ENCODE results near the gene BRIP1. TPM values are rescaled to one million over a fixed set of nuclear protein-coding genes. Genes with fewer than 3 reads are reported as not detected.
A peak's percentile ranks its signal among the peaks of the same experiment; 100 is the strongest.

BRIP1 gene
- total and polyA plus RNA-seq, 10 of the 15 experiments (the other 5 are each of a cell fraction or from before 2014, with no cell fraction given): 4.0 to 24.2 (median 12.8) TPM

DNA sequence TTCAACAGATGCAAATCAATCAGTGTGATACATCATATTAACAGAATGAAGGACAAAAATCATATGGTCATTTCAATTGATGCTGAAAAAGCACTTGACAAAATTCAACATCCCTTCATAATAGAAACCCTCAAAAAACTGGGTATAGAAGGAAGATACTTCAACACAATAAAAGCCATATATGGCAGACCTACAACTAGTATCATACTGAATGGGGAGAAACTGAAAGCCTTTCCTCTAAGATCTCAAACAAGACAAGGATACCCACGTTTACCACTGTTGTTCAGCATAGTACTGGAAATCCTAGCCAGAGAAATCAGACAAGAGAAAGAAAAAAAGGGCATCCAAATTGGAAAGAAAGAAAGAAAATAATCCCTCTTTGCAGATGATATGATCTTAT lies 225.2 kb downstream of the BRIP1 start:
- Histone ChIP-seq H3K4me2 (ENCODE audit: control insufficient read depth, insufficient read depth) (no peak overlapping the region), H3K79me2 (ENCODE audit: control insufficient read depth, insufficient read depth, low read length) (no peaks in the 10 kb centered on the region), H3K9me3 (replicated peaks; ENCODE audit: control insufficient read depth, insufficient read depth, low read length) (no peaks in the 10 kb centered on the region), H4K20me1 (ENCODE audit: control insufficient read depth, insufficient read depth) (no peaks in the 10 kb centered on the region), H3K9ac (ENCODE audit: control insufficient read depth, insufficient read depth, low read length) (no peak overlapping the region), H3K27ac (ENCODE audit: control insufficient read depth, insufficient read depth) (no peak overlapping the region), H3K27me3 (replicated peaks in 1 of 2; ENCODE audit: control insufficient read depth in 2 of 2, insufficient read depth in 2 of 2, low read length in 1 of 2) (no peaks in the 10 kb centered on the region; a peak in 1 of 4 replicates), H2AFZ (ENCODE audit: control insufficient read depth, low read depth, low read length) (no peak overlapping the region), H3K36me3 (ENCODE audit: control insufficient read depth in 2 of 2, insufficient read depth in 2 of 2, low read length in 1 of 2) (no peaks in the 10 kb centered on the region), H3K4me3 (no peak overlapping the region), H3K4me1 (ENCODE audit: control insufficient read depth, insufficient read depth, low read length) (no peaks in the 10 kb centered on the region)
- ChIA-PET SMC1A (ENCODE audit: uncharacterized antibody, unreplicated experiment) (interaction anchor here (0.6 to 5.6 kb wide), 6 partner anchors 11 to 455 kb away, joined by 3 to 80 read pairs (median 3); no protein-coding TSS in a partner anchor), POLR2A (interaction anchor here (0.6 kb wide), 2 partner anchors 191 to 813 kb away, joined by 4 read pairs; no protein-coding TSS in a partner anchor), RAD21 (ENCODE audit: unreplicated experiment) (interaction anchor here (1.4 to 4.8 kb wide), 3 partner anchors 196 to 472 kb away, joined by 4 to 45 read pairs (median 4); no protein-coding TSS in a partner anchor), CTCF (interaction anchor here (1.3 to 6.0 kb wide), 3 partner anchors 198 to 472 kb away, joined by 4 to 83 read pairs (median 45); no protein-coding TSS in a partner anchor)
- no TSS peak for BruUV-seq (replicated peaks)
- intact Hi-C loops (cut with micrococcal nuclease; ENCODE audit: unreplicated experiment) (no loop called here), in situ Hi-C loops (cut with MboI) (loop anchor here (5.0 kb wide), 1 partner anchor 199 kb away; no protein-coding TSS in a partner anchor)
- TF ChIP-seq, protein P1, sequence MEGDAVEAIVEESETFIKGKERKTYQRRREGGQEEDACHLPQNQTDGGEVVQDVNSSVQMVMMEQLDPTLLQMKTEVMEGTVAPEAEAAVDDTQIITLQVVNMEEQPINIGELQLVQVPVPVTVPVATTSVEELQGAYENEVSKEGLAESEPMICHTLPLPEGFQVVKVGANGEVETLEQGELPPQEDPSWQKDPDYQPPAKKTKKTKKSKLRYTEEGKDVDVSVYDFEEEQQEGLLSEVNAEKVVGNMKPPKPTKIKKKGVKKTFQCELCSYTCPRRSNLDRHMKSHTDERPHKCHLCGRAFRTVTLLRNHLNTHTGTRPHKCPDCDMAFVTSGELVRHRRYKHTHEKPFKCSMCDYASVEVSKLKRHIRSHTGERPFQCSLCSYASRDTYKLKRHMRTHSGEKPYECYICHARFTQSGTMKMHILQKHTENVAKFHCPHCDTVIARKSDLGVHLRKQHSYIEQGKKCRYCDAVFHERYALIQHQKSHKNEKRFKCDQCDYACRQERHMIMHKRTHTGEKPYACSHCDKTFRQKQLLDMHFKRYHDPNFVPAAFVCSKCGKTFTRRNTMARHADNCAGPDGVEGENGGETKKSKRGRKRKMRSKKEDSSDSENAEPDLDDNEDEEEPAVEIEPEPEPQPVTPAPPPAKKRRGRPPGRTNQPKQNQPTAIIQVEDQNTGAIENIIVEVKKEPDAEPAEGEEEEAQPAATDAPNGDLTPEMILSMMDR (IDR thresholded peaks at IDR 0.05 in 2 of 3, conservative IDR thresholded peaks at IDR 0.05 in 1 of 3; ENCODE audit: control insufficient read depth in 2 of 3, extremely low read depth in 1 of 3, insufficient read depth in 1 of 3, low read depth in 3 of 3, low read length in 3 of 3): no peak
- peak in 1 of 2 experiments; percentile 88; a peak in 1 of 4 replicates for TF ChIP-seq ETV6 (conservative IDR thresholded peaks at IDR 0.05 in 1 of 2, IDR thresholded peaks at IDR 0.05 in 1 of 2; ENCODE audit: borderline replicate concordance in 1 of 2, low read depth in 1 of 2)
- TF ChIP-seq WRNIP1 (IDR thresholded peaks at IDR 0.05; ENCODE audit: borderline replicate concordance, low read depth, low read length): no peak
- DNase-seq (ENCODE audit: low read depth, low spot score) (no peak), ATAC-seq (no peak), FAIRE-seq (no peak)
- WGBS (ENCODE audit: insufficient coverage, insufficient replicate concordance, low lambda C conversion rate, missing lambda C conversion rate): 64% methylated on average over 1 of the region's 1 CpG
